Skeletal muscle satellite cell (primary cell): ENCODE data around the gene KCNIP4.

ENCODE experiments used
- H3K27me3 ChIP-seq: 2 replicates; pipeline ENCODE4 v1.7.0; 2013; ENCODE audit warnings: low read length; ENCODE audit not compliant: control insufficient read depth, insufficient read depth
- H3K36me3 ChIP-seq: 2 replicates; pipeline ENCODE4 v1.7.0; 2013; ENCODE audit warnings: mild to moderate bottlenecking, control low read depth, low read length; ENCODE audit not compliant: insufficient read depth
- H3K4me1 ChIP-seq: 2 replicates; pipeline ENCODE4 v1.7.0; 2013; ENCODE audit warnings: low read length; ENCODE audit not compliant: control insufficient read depth, insufficient read depth
- H3K4me2 ChIP-seq: 2 replicates; pipeline ENCODE4 v1.7.0; 2013; ENCODE audit warnings: mild to moderate bottlenecking, low read length
- H3K4me3 ChIP-seq: 2 replicates; pipeline ENCODE4 v1.7.0; 2013; ENCODE audit warnings: low read length
- H3K9ac ChIP-seq: 2 replicates; pipeline ENCODE4 v1.7.0; 2013; ENCODE audit warnings: mild to moderate bottlenecking, low read depth, low read length, moderate library complexity
- H3K9me3 ChIP-seq: replicated peaks from 2 replicates; pipeline ENCODE4 v1.7.0; 2013; ENCODE audit warnings: mild to moderate bottlenecking, control low read depth, low read length

KCNIP4 gene

DNA sequence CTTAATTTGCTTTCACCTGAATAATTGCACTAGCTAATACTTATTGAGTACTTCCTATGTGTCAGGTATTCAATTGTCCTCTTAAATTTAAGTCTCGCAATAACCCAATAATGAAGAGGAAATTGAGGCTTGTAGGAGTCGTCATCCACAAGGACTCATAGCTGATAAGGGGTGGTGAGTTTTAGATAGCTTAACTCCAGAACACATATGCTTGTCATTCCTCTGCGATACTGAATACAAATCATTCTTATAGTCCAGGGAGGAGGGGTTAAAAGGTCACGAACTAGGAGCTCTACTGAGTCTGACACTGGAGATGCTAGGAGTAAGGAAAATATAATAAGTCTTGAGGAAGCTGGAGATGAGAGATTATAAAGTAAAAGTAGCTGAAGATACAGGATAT, 1249.8 kb downstream of the KCNIP4 start:
- no peaks in the 10 kb centered on the region for H3K36me3 ChIP-seq
- no peak overlapping the region for H3K4me2 ChIP-seq
- H3K27me3 ChIP-seq, result peaks cover 7% of the 10 kb centered on the region
- H3K9me3 ChIP-seq, result no peaks in the 10 kb centered on the region
- peaks cover 15% of the 10 kb centered on the region for H3K4me1 ChIP-seq
- H3K9ac ChIP-seq, result no peak overlapping the region
- H3K4me3 ChIP-seq, result no peak overlapping the region

DNA sequence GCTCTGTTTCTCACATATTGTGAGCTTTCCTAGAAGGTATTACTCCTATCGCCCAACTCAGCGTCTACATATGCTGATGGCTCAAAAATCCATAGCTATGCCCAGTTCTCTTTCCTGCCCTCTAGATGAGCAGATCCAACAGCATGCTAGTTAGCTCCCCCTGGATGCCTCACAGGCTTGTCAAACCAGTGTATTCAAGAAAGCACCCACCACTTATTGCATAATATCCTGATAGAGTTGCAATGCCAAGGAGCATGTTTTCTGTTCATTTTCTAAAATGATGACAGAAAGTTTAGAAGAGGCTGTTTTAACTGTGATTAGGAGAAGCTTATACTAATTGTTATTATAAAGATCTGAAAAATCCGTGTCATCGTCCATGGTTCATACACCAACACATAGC, 1250.2 kb downstream of the KCNIP4 start:
- no peaks in the 10 kb centered on the region for H3K36me3 ChIP-seq
- no peaks in the 10 kb centered on the region for H3K9me3 ChIP-seq
- no peak overlapping the region for H3K9ac ChIP-seq
- H3K27me3 ChIP-seq, result peaks cover 10% of the 10 kb centered on the region
- H3K4me1 ChIP-seq, result peaks cover 15% of the 10 kb centered on the region
- no peak overlapping the region for H3K4me3 ChIP-seq
- H3K4me2 ChIP-seq, result no peak overlapping the region

DNA sequence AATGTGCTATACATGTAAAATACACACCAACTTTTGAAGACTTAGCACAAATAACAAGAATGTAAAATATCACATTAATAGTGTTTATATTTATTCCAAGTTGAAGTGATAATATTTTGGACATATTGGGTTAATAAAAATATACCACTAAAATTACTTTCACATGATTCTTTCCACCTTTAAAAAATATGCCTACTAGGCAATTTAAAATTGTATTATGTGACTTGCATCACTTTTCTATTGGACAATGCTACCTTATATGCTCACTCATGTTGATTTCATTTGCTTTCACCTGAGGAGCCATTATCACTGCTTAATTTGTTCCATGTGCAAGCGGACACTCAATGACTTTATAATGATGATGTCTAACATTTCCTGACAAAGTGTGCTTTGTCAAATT, 1251.8 kb downstream of the KCNIP4 start:
- Histone ChIP-seq H3K4me3 (no peak overlapping the region), H3K36me3 (no peaks in the 10 kb centered on the region), H3K9ac (no peak overlapping the region), H3K27me3 (peaks cover 10% of the 10 kb centered on the region), H3K9me3 (no peaks in the 10 kb centered on the region), H3K4me2 (no peak overlapping the region), H3K4me1 (peaks cover 15% of the 10 kb centered on the region)

DNA sequence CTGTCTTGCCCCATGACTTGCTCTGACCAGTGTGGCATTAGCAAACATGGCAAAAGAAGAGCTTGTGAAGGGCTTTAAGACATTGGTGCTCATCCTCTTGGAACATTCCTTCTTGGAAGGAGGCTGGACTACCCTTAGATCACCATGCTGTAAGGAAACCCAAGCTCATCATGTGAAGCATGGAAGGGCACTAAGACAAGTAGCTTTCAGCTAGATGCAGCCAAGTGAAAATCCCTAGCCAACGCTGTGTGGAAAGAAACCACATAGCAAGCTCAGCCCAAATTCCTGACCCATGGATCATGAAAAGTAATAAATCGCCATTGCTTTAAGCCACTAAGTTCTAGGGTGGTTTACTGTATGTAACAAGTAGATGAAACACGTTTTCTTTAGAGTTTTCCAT, 1260.7 kb downstream of the KCNIP4 start:
- H3K4me3 ChIP-seq, result no peak overlapping the region
- H3K9me3 ChIP-seq, result no peaks in the 10 kb centered on the region
- peaks cover 6% of the 10 kb centered on the region for H3K4me1 ChIP-seq
- no peaks in the 10 kb centered on the region for H3K36me3 ChIP-seq
- H3K4me2 ChIP-seq, result no peak overlapping the region
- peaks cover 31% of the 10 kb centered on the region for H3K27me3 ChIP-seq
- H3K9ac ChIP-seq, result no peak overlapping the region

DNA sequence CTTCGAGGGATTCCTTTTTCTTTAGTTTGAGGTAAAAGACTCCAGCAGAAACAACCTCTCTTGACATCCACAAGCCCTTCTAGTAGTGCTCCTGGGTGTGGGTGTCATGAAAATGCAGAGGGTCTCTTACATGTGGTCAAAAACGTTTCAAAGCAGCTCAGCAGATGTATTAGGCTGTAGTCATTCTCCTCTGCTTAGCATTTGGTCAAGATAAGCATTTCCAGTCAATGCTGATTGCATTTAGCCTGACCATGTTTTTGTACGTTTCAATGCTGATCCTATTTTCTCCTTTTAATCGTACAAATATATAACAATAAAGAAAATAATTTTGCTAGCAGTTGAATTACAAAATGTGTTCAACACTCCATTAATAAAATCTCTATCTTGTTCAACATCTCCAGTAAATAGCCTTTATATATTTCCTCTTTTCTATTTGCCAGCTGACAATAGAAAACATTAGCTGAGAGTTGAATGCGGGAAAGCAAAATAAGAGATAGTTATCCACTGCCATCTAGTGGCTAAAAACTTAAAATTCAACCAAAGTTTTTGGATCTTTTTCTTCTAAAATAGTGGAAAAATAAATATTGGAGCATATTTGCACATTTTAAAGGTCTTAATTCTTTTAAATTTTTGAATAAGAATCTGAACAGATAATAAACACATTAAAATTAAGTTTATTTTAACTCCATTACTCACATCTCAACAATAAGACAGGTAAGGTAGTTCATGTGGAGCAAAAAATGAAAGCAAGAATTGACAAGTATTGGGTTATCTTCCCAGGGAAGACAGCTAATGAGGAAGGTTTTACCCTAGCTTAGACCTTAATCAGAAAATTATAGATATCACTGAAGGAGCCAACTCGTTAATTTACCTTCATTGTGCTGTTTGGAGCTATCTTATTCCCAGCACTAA, 1263.5 kb downstream of the KCNIP4 start:
- Histone ChIP-seq H3K4me3 (no peak overlapping the region), H3K4me1 (peaks cover 6% of the 10 kb centered on the region), H3K27me3 (peaks cover 42% of the 10 kb centered on the region), H3K9me3 (no peaks in the 10 kb centered on the region), H3K4me2 (no peak overlapping the region), H3K36me3 (no peaks in the 10 kb centered on the region), H3K9ac (no peak overlapping the region)

GRCh38 chr4:20683766-20684165, 1264.8 kb downstream of the KCNIP4 start:
- H3K36me3 ChIP-seq, result no peaks in the 10 kb centered on the region
- no peak overlapping the region for H3K4me3 ChIP-seq
- peaks cover 42% of the 10 kb centered on the region for H3K27me3 ChIP-seq
- no peaks in the 10 kb centered on the region for H3K9me3 ChIP-seq
- no peak overlapping the region for H3K9ac ChIP-seq
- H3K4me2 ChIP-seq, result no peak overlapping the region
- H3K4me1 ChIP-seq, result peaks cover 11% of the 10 kb centered on the region

DNA sequence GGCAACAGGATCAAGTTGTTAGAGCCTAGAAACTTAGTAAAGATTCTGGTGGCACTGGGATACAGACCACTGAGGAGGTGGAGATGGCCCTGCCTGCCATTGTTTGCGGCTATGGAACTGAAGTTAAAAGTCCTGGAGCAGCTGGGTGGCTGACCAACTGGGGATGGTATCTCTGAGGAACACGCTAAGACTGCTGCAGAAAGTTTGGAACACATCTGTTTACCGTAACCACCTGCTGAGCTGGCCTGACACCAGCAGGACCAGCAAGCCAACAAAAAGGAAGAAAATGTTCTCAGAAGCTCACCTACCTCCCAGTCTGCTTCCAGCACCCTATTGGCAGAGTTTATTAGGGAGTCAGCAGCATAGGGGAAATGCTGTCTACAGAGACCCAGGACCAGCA, 1265.7 kb downstream of the KCNIP4 start:
- no peak overlapping the region for H3K4me3 ChIP-seq
- H3K9me3 ChIP-seq, result no peaks in the 10 kb centered on the region
- H3K27me3 ChIP-seq, result peaks cover 50% of the 10 kb centered on the region
- H3K36me3 ChIP-seq, result no peaks in the 10 kb centered on the region
- H3K4me1 ChIP-seq, result peaks cover 7% of the 10 kb centered on the region
- H3K9ac ChIP-seq, result no peak overlapping the region
- no peak overlapping the region for H3K4me2 ChIP-seq

DNA sequence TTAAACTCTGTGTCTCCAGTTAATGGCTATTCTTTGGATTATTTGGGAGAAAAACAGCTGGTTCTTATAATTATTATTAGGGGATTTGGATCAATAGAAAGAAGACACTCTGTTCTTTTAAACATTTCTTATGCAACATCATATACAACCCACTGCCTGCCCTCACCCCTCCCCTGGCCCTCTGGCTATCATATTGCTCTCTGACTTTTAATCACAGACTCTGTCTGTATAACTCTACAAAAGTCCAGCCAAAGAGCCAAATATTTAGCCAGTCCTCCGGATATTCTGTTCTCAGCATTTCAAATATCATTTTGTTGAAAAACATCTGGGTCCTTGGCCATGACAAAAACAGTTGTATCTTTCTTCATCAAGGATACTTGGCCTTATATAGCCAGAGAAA, 1267.3 kb downstream of the KCNIP4 start:
- H3K4me2 ChIP-seq, result no peak overlapping the region
- H3K36me3 ChIP-seq, result no peaks in the 10 kb centered on the region
- H3K27me3 ChIP-seq, result peaks cover 60% of the 10 kb centered on the region
- no peak overlapping the region for H3K4me3 ChIP-seq
- no peak overlapping the region for H3K9ac ChIP-seq
- H3K9me3 ChIP-seq, result no peaks in the 10 kb centered on the region
- H3K4me1 ChIP-seq, result peaks cover 5% of the 10 kb centered on the region

DNA sequence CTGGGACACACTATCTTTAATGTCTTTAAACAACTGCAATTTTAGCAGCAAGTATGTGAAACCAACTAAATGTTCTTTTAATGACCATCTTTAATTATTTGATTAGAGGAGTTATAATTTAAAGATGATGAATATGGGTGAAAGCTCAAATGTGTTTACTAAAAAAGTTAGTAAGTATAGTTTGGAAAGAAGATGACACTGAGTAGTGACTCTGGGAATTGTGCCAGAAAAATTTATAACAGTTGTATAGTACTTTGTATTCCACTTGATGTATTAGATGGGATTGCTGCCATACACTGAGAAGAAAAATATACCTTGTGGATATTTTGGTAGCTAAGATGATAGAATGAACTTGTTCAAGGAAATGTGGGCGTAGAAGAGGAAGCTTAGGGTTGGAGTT, 1267.8 kb downstream of the KCNIP4 start:
- Histone ChIP-seq H3K4me2 (no peak overlapping the region), H3K4me3 (no peak overlapping the region), H3K9me3 (no peaks in the 10 kb centered on the region), H3K36me3 (no peaks in the 10 kb centered on the region), H3K27me3 (peaks cover 62% of the 10 kb centered on the region), H3K4me1 (peaks cover 5% of the 10 kb centered on the region), H3K9ac (no peak overlapping the region)

DNA sequence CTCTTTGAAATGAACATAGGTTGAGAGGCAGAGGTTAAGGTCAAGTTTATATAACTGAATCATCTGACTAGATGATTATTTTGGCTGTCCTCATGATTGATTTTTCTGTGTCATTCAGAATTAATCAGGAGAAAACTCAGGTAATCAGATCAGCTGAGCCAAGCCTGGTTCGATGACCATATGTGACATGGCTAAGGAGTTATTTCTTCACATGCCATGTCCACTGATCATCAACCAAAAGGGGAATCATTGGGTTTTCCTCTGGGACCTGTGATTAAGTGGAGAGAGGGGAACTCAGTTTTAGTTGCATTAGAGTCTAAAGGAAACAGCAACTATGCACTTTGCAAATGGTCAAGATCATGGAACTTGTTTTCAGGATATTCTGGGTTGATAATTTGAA, 1268.6 kb downstream of the KCNIP4 start:
- Histone ChIP-seq H3K4me3 (no peak overlapping the region), H3K27me3 (peaks cover 65% of the 10 kb centered on the region), H3K9ac (no peak overlapping the region), H3K4me1 (peaks cover 5% of the 10 kb centered on the region), H3K9me3 (no peaks in the 10 kb centered on the region), H3K36me3 (no peaks in the 10 kb centered on the region), H3K4me2 (no peak overlapping the region)
